ENCODE data around the gene SIK3.

SIK3 gene

GRCh38 chr11:116793772-116794097 lies 304.5 kb downstream of the SIK3 start:
- DNase-seq (ENCODE audit: extremely low read depth, low read depth): no peak
- no peak for TF ChIP-seq CTCF (IDR thresholded peaks at IDR 0.05; ENCODE audit: low read depth, low read length)

Measured in AG09319 (cell line).